GM23338 (cell line): Measurements from ENCODE around the gene KLK1. TPM values are rescaled to one million over a fixed set of nuclear protein-coding genes. Genes with fewer than 3 reads are reported as not detected.
A peak's percentile ranks its signal among the peaks of the same experiment; 100 is the strongest.

ENCODE experiments used
- ATAC-seq: fragments of 200-7000 bp; cut with Tn5 transposase; 3 replicates; pipeline ENCODE4 v1.9.1; 2020
- DNase-seq: peaks from one replicate; pipeline ENCODE4 v3.0.0-alpha.2; 2015; ENCODE audit warnings: low spot score
- H2AFZ ChIP-seq: fragments of 200-600 bp; sonication (generic); 2 replicates; pipeline ENCODE4 v1.8.0; 2016; ENCODE audit warnings: antibody characterized with exemption, mild to moderate bottlenecking, moderate library complexity
- H3F3A ChIP-seq: fragments of 200-600 bp; sonication (generic); replicated peaks from 2 replicates; pipeline ENCODE4 v1.8.0; 2017; ENCODE audit warnings: antibody characterized with exemption, mixed run types, low read depth
- H3K27ac ChIP-seq: fragments of 200-600 bp; sonication (generic); 2 replicates; pipeline ENCODE4 v1.6.1; 2016; ENCODE audit warnings: low read depth
- H3K27me3 ChIP-seq: fragments of 200-600 bp; sonication (generic); 2 replicates; pipeline ENCODE4 v1.8.0; 2016; ENCODE audit warnings: mild to moderate bottlenecking, mixed run types, moderate library complexity; ENCODE audit not compliant: insufficient read depth
- H3K36me3 ChIP-seq: fragments of 200-600 bp; sonication (generic); 2 replicates; pipeline ENCODE4 v1.8.0; 2016; ENCODE audit warnings: mild to moderate bottlenecking; ENCODE audit not compliant: insufficient read depth
- H3K4me1 ChIP-seq: fragments of 200-600 bp; sonication (generic); 2 replicates; pipeline ENCODE4 v1.8.0; 2016; ENCODE audit warnings: mild to moderate bottlenecking, moderate library complexity; ENCODE audit not compliant: insufficient read depth
- H3K4me2 ChIP-seq: fragments of 200-600 bp; sonication (generic); 2 replicates; pipeline ENCODE4 v1.7.1; 2017; ENCODE audit warnings: mixed run types
- H3K4me3 ChIP-seq: fragments of 200-600 bp; sonication (generic); 2 replicates; pipeline ENCODE4 v1.6.1; 2016; ENCODE audit warnings: mixed run types
- H3K79me2 ChIP-seq: fragments of 200-600 bp; sonication (generic); replicated peaks from 2 replicates; pipeline ENCODE4 v1.8.0; 2017; ENCODE audit warnings: mild to moderate bottlenecking; ENCODE audit not compliant: insufficient read depth
- H3K9me2 ChIP-seq: fragments of 200-600 bp; sonication (generic); 2 replicates; pipeline ENCODE4 v1.8.0; 2017; ENCODE audit not compliant: insufficient read depth
- H4K20me1 ChIP-seq: fragments of 200-600 bp; sonication (generic); replicated peaks from 2 replicates; pipeline ENCODE4 v1.8.0; 2017; ENCODE audit warnings: mild to moderate bottlenecking; ENCODE audit not compliant: insufficient read depth
- H3K27ac Mint-ChIP-seq: 2 replicates; pipeline ENCODE4 v1.8.0; 2020; ENCODE audit warnings: inconsistent platforms, mild to moderate bottlenecking, moderate library complexity, mixed read lengths
- H3K27me3 Mint-ChIP-seq: 3 replicates; pipeline ENCODE4 v1.8.0; 2022; ENCODE audit warnings: low read depth, mild to moderate bottlenecking, moderate library complexity, mixed read lengths, inconsistent platforms; ENCODE audit not compliant: insufficient read depth, poor library complexity
- H3K36me3 Mint-ChIP-seq: 3 replicates; pipeline ENCODE4 v1.8.0; 2021; ENCODE audit warnings: low read depth, mild to moderate bottlenecking, inconsistent platforms, moderate library complexity, mixed read lengths
- H3K4me1 Mint-ChIP-seq: 3 replicates; pipeline ENCODE4 v1.8.0; 2020; ENCODE audit warnings: mild to moderate bottlenecking, inconsistent platforms, mixed read lengths
- H3K4me3 Mint-ChIP-seq: 3 replicates; pipeline ENCODE4 v1.8.0; 2021; ENCODE audit warnings: moderate library complexity, mild to moderate bottlenecking, inconsistent platforms, mixed read lengths
- H3K9me3 Mint-ChIP-seq: 3 replicates; pipeline ENCODE4 v1.8.0; 2020; ENCODE audit warnings: moderate library complexity, mild to moderate bottlenecking, inconsistent platforms, mixed read lengths
- EZH2phosphoT487 ChIP-seq: fragments of 200-600 bp; sonication (generic); IDR thresholded peaks from one replicate; pipeline ENCODE4 v1.8.1; 2018; ENCODE audit warnings: antibody characterized with exemption; ENCODE audit not compliant: unreplicated experiment
- POLR2AphosphoS5 ChIP-seq: IDR thresholded peaks from 2 replicates; pipeline ENCODE4 v1.6.1; 2016; ENCODE audit warnings: antibody characterized with exemption, low read depth
- ZNF331 ChIP-seq: fragments of 250-450 bp; sonication (Bioruptor Pico); IDR thresholded peaks from 2 replicates; pipeline ENCODE4 v1.5.0; 2020; ENCODE audit warnings: low read depth, mild to moderate bottlenecking, moderate library complexity
- polyA plus RNA-seq: library from polyadenylated mRNA; unstranded; fragments of >200 nt; fragmentation: Nextera tagmentation; extraction: Ambion mirVana; gene quantifications from 2 replicates; pipeline ENCODE4 v1.2.1, GENCODE V29; 2016
- total RNA-seq: library from RNA; depleted of rRNA; stranded (reverse); fragments of >200 nt; shearing (Covaris generic); gene quantifications from 2 replicates; pipeline ENCODE4 v1.2.3, GENCODE V29; 2014
- TF ChIP-seq, protein P1 (sequence below): fragments of 250-450 bp; sonication (Bioruptor Pico); IDR thresholded peaks from 2 replicates; pipeline ENCODE4 v1.5.0; 2020; ENCODE audit warnings: mild to moderate bottlenecking, moderate library complexity
- TF ChIP-seq, protein P2 (sequence below), 2 experiments: fragments of 200-600 bp in 1 of 2; sonication (generic) in 1 of 2; conservative IDR thresholded peaks; 2 replicates each; pipeline versions ENCODE4 v1.5.1 to v1.6.1; 2016 to 2017; ENCODE audit warnings: antibody characterized with exemption in 2 of 2, low read depth in 2 of 2, mild to moderate bottlenecking in 2 of 2, moderate library complexity in 1 of 2

The KLK1 gene
- total and polyA plus RNA-seq, 2 experiments from 2014 or later = 0.31 to 3.0 TPM

DNA sequence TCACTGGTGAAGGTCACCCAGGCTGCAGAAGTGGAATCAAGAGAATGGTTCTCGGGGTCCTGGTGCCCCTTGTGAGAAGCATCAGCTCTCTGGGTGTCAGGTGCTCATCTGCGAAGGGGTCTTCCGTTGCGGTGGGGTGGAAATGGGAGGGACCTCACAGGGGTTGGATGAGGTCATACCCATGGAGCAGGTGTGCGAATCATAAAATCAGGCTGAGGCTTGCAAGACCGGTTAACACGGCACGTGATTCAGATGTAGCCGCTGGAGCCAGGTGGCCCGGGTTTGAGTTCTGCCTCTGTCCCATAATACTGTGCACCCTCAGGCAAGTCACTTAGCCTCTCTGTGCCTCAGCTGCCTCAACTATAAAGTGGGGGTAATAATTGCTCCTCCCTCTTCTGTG is 13.7 kb upstream of the KLK1 start (continued):
- TF ChIP-seq, protein P1, sequence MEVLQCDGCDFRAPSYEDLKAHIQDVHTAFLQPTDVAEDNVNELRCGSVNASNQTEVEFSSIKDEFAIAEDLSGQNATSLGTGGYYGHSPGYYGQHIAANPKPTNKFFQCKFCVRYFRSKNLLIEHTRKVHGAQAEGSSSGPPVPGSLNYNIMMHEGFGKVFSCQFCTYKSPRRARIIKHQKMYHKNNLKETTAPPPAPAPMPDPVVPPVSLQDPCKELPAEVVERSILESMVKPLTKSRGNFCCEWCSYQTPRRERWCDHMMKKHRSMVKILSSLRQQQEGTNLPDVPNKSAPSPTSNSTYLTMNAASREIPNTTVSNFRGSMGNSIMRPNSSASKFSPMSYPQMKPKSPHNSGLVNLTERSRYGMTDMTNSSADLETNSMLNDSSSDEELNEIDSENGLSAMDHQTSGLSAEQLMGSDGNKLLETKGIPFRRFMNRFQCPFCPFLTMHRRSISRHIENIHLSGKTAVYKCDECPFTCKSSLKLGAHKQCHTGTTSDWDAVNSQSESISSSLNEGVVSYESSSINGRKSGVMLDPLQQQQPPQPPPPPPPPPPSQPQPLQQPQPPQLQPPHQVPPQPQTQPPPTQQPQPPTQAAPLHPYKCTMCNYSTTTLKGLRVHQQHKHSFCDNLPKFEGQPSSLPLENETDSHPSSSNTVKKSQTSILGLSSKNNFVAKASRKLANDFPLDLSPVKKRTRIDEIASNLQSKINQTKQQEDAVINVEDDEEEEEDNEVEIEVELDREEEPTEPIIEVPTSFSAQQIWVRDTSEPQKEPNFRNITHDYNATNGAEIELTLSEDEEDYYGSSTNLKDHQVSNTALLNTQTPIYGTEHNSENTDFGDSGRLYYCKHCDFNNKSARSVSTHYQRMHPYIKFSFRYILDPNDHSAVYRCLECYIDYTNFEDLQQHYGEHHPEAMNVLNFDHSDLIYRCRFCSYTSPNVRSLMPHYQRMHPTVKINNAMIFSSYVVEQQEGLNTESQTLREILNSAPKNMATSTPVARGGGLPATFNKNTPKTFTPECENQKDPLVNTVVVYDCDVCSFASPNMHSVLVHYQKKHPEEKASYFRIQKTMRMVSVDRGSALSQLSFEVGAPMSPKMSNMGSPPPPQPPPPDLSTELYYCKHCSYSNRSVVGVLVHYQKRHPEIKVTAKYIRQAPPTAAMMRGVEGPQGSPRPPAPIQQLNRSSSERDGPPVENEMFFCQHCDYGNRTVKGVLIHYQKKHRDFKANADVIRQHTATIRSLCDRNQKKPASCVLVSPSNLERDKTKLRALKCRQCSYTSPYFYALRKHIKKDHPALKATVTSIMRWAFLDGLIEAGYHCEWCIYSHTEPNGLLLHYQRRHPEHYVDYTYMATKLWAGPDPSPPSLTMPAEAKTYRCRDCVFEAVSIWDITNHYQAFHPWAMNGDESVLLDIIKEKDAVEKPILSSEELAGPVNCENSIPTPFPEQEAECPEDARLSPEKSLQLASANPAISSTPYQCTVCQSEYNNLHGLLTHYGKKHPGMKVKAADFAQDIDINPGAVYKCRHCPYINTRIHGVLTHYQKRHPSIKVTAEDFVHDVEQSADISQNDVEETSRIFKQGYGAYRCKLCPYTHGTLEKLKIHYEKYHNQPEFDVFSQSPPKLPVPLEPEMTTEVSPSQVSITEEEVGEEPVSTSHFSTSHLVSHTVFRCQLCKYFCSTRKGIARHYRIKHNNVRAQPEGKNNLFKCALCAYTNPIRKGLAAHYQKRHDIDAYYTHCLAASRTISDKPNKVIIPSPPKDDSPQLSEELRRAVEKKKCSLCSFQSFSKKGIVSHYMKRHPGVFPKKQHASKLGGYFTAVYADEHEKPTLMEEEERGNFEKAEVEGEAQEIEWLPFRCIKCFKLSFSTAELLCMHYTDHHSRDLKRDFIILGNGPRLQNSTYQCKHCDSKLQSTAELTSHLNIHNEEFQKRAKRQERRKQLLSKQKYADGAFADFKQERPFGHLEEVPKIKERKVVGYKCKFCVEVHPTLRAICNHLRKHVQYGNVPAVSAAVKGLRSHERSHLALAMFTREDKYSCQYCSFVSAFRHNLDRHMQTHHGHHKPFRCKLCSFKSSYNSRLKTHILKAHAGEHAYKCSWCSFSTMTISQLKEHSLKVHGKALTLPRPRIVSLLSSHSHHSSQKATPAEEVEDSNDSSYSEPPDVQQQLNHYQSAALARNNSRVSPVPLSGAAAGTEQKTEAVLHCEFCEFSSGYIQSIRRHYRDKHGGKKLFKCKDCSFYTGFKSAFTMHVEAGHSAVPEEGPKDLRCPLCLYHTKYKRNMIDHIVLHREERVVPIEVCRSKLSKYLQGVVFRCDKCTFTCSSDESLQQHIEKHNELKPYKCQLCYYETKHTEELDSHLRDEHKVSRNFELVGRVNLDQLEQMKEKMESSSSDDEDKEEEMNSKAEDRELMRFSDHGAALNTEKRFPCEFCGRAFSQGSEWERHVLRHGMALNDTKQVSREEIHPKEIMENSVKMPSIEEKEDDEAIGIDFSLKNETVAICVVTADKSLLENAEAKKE (CRISPR knock-in tag) = no peak
- TF ChIP-seq EZH2phosphoT487 (no peak), POLR2AphosphoS5 (no peak)

DNA sequence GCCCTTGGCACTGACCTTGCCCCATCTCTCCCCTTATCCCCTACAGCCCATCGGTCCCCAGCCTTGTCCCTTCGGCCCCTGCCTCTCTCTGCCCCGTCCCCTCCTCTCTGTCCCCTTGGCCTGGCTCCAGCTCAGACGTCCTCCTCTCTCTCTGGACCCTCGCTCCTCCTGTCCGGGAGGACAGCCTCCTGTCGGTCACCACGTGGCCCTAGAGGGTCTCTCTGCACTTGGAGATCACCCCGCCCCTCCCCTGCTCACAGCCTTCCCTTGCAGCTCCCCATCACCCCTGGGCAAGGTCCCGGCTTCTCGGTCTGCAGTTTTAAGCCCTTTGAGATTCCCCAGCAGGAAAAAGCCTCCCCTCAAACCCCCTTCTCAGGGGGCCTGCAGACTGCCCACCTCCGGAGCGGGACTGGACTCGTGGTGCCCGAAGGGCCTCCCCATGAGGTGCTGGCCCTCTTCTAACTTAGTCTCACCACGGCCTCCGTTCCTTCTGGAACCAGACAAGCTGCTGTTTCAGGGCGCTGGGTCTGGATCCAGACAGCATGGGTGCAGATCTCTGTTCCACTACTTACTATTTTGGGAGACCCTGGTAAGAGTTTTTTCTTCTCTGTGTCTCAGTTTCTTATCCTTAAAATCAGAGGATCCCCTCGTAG is 13.1 kb upstream of the KLK1 start:
- H3K9me2 ChIP-seq = 0 out of 2 replicates have a peak, but pooled peaks cover 2% of the 10 kb centered on the region
- peak overlapping the region; percentile 40 for H3K27ac Mint-ChIP-seq
- peak overlapping the region; percentile 80 for H3K4me3 ChIP-seq
- peak overlapping the region; percentile 95 for H2AFZ ChIP-seq
- DNase-seq = peak; percentile 49
- peaks cover 28% of the 10 kb centered on the region for H3K27me3 Mint-ChIP-seq
- peaks cover 7% of the 10 kb centered on the region; the same call in 2 of the 3 replicates for H3K4me1 Mint-ChIP-seq
- H3K36me3 ChIP-seq = no peaks in the 10 kb centered on the region
- peaks cover 11% of the 10 kb centered on the region; the same call in 2 of the 3 replicates for H3K9me3 Mint-ChIP-seq
- H3K36me3 Mint-ChIP-seq = no peaks in the 10 kb centered on the region; the same call in 2 of the 3 replicates
- ATAC-seq = peak; percentile 9
- no peaks in the 10 kb centered on the region for H3K79me2 ChIP-seq
- no peaks in the 10 kb centered on the region for H4K20me1 ChIP-seq
- H3K4me2 ChIP-seq = peak overlapping the region; percentile 85
- no peak overlapping the region for H3K27ac ChIP-seq
- peaks cover 9% of the 10 kb centered on the region for H3K4me1 ChIP-seq
- peak overlapping the region; percentile 84 for H3K4me3 Mint-ChIP-seq
- peaks cover 28% of the 10 kb centered on the region for H3K27me3 ChIP-seq
- 0 out of 2 replicates have a peak, but pooled peaks cover 3% of the 10 kb centered on the region for H3F3A ChIP-seq
- TF ChIP-seq, protein P1 (CRISPR knock-in tag) = no peak
- no peak for TF ChIP-seq ZNF331 (CRISPR knock-in tag)
- TF ChIP-seq, protein P2, sequence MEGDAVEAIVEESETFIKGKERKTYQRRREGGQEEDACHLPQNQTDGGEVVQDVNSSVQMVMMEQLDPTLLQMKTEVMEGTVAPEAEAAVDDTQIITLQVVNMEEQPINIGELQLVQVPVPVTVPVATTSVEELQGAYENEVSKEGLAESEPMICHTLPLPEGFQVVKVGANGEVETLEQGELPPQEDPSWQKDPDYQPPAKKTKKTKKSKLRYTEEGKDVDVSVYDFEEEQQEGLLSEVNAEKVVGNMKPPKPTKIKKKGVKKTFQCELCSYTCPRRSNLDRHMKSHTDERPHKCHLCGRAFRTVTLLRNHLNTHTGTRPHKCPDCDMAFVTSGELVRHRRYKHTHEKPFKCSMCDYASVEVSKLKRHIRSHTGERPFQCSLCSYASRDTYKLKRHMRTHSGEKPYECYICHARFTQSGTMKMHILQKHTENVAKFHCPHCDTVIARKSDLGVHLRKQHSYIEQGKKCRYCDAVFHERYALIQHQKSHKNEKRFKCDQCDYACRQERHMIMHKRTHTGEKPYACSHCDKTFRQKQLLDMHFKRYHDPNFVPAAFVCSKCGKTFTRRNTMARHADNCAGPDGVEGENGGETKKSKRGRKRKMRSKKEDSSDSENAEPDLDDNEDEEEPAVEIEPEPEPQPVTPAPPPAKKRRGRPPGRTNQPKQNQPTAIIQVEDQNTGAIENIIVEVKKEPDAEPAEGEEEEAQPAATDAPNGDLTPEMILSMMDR (conservative IDR thresholded peaks at IDR 0.05; ENCODE audit: low read depth in 2 of 2) = no peak
